Stimulated activated CD4-positive, alpha-beta T cell treated with anti-CD3 and anti-CD28 coated beads, Interleukin-2, amount 100 ng/mL, for 48 hours (primary cell): ENCODE measurements around the gene KDM2A.

ENCODE experiments used
- DNase-seq, 2 donors: peaks; one replicate each; pipeline ENCODE4 v3.0.0-alpha.2; 2020

KDM2A gene

DNA sequence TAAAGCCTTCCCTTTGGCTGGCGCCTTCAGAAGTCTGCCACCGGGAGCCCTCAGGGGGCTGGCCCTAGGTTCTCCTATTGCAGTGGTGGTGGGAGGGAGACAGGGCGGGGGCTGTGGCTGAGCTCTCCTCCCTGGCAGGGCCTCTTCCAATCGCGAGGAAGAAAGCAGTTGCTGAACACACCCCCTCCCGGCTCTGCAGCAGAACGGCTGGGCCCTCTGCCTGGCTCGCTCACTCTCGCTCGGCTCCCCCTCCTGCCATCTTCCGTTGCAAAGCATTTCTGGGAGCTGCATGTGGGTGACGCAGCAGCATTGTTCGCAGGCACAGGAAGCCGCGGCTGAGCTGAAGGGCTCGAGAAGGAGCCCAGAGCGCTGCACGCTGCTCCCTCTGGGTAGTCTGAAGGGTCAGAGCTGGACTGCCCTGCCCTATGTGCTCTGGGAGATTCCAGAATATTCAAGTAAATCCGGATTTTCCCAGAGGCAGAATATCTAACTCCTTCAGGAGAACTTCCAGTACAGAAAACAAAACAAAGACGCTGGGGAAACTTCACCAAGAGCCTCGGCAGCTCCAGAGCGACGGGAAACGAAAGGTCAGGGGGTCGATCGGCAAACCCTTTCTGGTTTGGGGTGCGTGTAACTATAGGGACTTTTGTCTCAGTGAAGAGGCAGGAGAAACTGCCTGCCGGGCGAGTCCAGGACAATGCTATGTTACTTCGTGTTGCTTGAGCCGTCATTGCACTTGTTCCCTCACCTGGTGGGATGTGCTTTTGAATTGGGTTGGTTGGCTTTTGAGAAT is 120.9 kb downstream of the KDM2A start:
- peak; percentile 89 for DNase-seq

DNA sequence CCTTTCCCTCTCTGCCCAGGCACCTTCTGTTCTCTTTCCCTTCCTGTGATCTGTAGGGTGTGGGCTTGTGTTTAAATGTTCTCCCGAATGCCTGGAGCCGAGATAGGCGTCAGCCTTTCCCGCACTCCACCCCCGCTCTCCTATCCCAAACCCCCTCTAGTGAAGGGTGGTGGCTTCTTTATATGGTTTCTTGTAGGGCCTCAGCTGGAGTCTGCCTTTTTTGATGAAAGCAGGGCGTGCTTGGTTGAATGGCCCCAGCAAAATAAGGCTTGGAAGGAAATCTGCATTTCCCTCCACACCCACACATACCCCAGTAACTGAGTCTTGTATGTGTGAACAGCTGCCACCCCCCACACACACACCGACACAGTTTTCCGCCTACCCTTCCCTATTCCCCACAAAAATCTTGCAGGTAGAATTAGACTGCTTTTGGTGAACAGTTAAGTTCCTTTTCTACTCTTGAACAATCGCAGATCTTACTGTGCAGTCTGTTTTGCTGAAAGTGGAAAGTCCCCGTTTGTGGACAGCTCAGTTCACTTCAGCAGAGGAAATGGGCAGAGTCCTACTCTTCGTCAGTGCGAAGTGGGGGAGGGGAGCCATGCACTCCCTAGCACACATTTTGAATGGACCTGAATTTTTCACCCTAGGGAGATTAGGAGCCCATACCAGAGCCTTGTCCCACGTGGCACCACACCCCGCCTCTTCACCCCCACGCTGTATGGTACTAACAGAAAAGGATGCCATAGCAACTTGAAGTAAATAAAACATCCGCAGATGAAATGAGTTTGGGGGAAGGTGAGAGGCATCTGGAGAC is 121.7 kb downstream of the KDM2A start:
- peak; percentile 75 to 79 for DNase-seq

DNA sequence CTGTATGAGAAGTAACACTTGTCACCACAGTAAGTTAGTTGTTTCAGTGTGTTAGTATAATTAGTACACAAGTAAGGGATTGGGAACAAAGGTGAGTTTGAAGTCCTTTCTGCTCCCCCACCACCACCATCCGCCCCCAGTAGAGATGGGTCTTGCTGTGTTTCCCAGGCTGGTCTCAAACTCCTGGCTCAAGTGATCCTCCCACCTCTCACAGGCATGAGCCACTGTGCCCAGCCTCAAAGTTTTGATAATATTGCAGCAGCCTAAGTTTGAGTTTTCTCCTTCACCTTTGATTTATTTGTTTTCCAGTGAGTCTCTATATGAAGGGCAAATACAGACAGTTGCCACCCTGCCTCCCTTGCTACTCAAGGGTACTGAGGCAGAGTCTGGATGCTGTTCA is 123.5 kb downstream of the KDM2A start:
- DNase-seq: no peak

DNA sequence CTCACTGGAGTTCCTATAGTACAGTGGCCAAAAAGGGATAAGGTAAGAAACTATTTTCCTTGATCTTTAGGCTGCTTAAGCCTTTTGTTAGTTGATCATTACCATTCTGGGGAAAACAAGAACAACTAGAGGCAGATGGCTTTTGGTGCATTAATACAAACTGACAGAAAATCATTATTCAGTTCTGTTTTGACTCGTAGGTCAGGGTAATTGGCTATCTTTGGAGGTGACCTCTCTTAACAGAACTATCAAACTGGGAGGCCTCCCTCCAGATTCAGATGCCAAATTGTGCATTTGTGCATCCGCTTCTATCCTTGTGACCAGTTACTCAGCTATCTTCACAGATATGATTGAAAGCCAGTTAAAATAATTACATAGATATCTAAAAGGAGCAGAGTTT is 124.0 kb downstream of the KDM2A start:
- no peak for DNase-seq

DNA sequence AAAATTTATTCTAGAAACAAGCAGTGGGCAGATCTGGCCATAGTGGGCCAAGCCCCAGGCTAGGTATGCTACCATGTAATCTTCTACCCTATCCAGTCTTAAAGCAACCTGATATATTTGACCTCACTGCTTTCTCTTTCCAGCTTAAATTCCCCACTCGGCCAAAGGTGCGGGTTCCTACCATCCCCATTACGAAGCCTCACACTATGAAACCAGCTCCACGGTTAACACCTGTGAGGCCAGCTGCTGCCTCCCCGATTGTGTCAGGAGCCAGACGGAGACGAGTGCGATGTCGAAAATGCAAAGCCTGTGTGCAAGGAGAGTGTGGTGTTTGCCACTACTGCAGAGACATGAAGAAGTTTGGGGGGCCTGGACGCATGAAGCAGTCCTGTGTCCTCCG is 126.0 kb downstream of the KDM2A start:
- DNase-seq: no peak

DNA sequence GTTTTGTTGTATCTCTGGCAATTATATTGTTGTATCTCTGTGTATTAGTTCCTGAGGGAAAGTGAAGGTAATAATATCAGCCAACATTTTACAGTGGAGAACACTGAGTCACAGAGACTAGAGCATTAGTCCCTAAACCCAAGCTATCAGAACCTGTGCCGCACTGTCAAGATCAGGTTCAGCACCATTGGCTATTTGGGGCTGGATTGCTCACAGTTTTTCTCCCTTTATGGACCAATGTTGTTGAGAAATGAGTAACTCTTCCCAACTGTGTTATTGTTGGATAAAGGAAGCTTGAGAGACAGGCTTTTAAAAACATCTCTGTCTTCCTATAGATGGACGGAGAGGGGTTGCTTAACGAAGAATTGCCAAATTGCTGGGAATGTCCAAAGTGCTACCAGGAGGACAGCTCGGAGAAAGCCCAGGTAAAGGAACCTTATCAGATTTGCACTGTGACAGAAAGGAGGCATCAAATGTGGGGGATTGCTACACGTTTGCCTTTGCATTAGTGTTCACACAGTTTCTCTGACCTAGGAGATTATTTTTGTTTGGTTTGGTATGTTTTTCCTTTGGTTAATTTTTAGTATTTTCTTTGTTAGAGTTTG is 129.0 kb downstream of the KDM2A start:
- DNase-seq: no peak

DNA sequence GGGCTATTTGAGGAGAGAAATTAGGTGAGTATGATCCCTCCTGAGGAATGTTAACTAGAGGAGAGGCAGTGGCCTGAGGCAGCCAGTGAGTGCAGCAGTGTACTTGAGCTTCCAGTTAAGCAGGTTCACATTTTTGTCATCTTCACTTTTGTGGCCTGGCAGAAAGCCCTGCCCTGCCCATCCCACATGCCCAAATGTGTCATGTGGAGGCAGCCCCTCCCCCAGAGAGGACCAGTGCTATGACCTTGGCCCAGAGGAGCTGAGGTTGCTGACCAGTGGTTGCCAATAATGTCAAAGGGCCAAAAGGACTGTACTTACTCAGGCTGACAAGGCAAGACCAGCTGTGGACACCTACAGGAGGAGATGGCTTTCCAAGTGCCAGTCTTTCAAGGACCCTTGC is 129.6 kb downstream of the KDM2A start:
- DNase-seq: no peak

DNA sequence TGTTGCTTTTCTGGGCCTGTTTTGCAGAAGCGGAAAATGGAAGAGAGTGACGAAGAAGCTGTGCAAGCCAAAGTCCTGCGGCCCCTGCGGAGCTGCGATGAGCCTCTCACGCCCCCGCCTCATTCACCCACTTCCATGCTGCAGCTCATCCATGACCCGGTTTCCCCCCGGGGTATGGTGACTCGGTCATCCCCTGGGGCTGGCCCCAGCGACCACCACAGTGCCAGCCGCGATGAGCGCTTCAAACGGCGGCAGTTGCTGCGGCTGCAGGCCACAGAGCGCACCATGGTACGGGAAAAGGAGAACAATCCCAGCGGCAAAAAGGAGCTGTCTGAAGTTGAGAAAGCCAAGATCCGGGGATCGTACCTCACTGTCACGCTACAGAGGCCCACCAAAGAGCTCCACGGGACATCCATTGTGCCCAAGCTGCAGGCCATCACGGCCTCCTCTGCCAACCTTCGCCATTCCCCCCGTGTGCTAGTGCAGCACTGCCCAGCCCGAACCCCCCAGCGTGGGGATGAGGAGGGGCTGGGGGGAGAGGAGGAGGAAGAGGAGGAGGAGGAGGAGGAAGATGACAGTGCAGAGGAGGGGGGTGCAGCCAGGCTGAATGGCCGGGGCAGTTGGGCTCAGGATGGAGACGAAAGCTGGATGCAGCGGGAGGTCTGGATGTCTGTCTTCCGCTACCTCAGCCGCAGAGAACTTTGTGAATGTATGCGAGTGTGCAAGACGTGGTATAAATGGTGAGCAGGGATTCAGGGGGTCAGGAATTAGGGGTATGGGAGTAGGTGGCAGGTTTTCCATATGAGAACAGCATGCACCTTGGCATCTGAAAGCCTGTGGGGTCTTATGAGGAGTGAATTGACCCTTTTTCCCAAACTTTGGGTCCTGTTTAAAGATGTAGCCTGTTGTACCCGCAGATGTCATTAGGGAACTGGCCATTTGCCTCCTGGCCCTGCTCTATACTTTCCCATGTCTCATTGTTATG is 131.3 kb downstream of the KDM2A start:
- no peak for DNase-seq

DNA sequence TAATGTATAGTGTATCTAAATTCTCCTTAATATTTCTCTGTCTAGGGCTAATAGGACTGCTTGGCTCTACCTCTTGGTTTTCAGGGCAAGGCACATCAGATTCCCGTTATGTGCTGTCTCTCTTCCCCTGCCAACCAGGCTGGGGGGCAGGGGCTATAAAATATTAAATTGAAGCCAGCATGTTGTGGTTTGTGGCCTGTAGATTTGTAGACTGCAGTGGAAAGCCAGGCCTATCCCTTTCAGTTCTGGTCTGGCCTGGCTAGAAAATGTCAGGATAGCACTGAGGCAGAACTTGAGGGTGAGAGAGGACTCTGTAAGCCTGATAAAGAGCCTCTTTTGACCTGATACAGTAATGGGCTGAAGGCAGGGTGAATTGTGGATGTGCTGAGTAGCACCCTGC is 132.8 kb downstream of the KDM2A start:
- DNase-seq: no peak

DNA sequence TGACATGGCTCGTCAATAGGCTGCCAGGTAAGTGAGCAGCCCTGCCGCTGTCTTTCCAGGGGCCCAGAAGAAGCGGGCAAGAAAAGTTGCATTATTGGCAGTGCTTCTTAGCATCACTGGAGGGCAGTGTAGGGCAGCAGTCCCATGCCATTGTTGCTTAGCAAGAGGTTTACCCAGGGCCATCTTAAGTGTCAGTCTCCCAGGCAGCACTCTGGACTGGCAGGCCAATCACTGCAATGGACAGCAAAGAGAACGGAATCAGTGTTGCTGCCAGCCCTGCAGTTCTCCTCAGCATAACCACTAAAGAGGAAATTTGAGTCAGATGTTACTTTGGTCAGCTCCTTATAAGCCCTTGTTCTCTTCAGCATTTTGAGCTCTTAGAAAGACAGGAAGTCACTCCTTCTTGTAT is 133.8 kb downstream of the KDM2A start:
- no peak for DNase-seq

DNA sequence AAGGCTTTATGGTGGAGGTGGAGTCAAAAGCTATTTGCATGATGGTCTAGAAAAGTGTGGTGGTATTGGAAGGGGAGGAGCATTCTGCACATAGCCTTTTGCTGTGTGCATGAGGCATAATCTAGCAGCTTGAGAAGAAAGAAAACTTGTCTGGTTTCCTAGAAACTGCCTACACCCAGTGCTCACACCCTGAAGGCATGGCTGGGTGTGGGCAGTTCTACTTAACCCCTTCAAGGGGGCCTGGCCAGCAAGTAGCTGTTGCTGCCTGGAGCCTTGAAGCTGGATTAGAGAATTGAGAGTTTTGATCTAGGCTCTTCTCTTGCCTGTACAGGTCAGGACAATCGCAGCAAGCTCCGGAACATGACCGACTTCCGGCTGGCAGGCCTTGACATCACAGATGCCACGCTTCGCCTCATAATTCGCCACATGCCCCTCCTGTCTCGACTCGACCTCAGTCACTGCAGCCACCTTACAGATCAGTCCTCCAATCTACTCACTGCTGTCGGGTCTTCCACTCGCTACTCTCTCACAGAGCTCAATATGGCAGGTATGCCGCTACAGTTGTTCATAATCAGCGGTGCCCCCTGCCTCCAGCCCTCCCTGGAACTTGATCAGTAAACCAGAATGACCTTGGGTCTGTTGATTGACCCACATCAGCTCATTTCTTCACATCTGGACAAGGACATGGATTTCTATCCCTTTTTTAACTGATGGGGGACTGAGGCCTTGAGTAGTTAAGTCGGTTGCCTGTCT is 135.0 kb downstream of the KDM2A start:
- DNase-seq: no peak

DNA sequence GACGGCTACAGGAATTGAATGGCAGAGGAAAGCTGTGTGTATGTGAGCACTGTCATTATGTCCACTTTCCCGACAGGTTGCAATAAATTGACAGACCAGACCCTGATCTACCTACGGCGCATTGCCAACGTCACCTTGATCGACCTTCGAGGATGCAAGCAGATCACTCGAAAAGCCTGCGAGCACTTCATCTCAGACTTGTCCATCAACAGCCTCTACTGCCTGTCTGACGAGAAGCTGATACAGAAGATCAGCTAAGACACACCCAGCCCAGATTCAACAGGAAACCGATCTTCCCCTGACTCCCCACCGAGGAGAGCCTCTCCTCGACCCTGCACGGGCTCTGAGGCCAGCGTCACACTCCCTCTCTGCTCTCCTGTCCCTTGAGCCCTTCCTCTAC is 135.7 kb downstream of the KDM2A start:
- no peak for DNase-seq

DNA sequence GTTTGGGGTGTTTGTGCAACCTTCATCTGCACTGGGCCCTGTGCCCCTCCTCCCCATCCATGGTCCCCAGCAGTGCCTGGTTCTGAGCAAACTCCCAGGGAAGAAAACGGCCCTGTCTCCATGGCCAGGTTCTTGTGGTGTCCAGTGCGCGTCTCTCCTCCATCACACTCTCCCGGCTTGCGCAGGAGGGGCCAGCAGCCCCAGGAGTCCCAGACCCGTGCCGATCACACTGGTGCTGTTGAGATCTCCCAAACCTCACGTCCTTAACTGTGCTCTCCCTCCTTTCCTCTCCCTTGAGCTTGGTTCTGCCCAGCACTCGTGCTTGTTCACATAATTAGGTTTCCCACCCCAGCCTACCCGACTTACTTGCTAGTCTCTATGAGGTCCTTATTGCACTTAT is 136.3 kb downstream of the KDM2A start:
- no peak for DNase-seq

DNA sequence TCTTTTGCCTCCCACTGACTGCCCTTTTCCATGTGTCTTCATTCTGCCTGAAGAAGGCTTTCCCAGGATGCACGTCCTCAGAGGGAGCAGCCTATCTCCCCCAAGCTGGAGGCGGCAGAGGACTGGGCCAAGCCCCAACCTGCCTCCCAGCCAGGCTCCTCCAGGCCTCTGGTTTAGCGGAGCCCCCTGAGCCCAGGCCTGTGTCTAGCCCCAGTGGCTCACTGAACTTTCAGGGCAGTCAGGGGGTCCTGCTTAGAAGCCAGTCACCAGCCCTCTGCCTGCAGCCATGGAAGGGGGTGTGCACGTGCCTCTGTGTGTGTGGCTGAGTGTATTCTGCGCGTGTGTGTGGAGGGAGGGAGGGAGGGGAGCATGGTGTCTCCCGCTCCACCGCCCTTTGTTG is 136.8 kb downstream of the KDM2A start:
- no peak for DNase-seq

DNA sequence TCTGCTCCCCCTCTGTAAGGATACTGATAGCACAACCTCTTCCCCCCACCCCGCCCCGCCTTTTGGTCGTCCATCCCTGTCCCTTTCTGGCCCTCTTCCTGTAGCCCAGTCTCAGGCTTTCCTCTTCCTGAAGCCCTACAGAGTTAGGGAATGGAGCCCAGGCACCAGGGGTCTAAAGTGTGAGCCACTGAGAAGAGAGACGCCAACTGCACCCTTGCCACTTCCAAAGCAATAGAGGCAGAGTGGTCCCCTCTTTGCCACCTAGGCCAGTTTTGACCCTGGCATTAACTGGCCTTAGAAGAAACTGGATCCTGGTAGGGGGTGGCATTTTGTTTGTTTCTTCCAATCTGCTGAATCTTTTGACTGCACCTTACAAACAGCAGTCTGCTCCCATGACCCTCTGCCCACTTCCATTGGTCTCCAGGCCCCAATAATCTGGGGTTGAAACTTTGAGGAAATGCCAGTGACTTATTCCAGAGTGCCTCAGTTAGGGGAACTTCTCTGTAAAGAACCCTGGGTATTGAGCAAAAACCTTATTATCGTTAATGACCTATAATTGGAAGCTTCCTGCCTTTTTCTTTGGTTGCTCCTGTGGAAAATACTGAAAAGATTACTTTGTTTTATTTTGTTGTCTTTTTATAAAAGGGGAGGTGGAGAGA is 137.5 kb downstream of the KDM2A start:
- DNase-seq: no peak

DNA sequence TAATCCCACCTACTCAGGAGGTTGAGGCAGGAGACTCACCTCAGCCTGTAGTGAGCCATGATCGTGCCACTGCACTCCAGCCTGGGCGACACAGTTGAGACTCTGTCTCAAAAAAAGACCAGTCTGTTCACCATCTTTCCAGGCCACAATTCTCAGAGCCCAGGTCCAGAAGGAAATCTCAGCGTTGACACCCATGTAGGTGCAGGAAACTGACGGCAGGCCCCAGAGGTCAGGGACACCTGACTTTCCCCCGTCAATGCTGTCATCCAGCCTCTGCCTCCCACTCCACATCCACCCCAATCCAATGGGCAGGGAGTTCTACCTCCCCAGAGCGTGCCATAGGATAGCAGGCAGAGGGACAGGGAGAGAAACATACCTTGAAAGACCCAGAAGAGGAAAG is 141.3 kb downstream of the KDM2A start:
- no peak for DNase-seq

DNA sequence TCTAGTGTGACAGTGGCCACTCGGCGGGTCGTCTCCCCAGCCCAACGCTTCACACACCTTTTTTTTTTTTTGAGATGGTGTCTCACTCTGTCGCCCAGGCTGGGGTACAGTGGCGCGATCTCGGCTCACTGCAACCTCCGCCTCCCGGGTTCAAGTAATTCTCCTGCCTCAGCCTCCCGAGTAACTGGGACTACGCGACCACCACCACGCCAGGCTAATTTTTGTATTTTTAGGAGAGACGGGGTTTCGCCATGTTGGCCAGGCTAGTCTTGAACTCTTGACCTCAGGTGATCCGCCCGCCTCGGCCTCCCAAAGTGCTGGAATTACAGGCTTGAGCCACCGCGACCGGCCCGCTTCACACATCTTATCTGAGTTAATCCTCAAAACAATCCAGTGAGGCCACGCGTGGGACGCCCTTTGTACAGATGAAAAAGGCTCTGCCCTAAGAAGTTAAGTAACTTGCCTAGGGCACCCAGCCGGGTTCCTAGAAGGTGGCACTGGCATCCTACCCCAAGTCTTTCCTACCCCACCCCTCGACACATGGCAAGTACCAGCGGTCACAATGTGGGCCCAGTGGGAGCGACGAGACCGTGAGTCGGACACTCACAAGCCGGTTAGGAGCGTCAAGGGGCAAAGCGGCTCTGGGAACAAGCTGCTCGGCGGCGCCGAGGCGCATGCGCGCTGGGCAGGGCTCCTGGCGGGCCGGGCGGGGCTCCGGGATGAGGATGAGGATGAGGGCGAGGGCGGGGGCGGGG is 142.0 kb downstream of the KDM2A start:
- peak; percentile 59 to 60 for DNase-seq

DNA sequence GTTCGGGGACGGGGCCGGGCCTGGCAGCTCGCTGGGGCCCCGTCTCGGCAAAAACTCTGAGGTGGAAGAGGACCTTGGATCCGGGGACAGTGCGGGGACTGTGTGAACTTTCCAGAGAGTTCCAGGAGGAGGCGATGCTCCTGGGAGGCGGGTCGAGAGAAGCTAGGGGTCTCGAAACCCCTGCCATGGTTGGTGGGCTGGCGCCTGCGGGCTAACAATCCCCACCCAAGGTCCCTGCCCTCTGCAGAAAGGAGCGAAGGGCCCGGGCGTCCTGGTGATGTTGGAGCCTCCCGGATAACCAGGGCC is 142.5 kb downstream of the KDM2A start:
- no peak for DNase-seq

DNA sequence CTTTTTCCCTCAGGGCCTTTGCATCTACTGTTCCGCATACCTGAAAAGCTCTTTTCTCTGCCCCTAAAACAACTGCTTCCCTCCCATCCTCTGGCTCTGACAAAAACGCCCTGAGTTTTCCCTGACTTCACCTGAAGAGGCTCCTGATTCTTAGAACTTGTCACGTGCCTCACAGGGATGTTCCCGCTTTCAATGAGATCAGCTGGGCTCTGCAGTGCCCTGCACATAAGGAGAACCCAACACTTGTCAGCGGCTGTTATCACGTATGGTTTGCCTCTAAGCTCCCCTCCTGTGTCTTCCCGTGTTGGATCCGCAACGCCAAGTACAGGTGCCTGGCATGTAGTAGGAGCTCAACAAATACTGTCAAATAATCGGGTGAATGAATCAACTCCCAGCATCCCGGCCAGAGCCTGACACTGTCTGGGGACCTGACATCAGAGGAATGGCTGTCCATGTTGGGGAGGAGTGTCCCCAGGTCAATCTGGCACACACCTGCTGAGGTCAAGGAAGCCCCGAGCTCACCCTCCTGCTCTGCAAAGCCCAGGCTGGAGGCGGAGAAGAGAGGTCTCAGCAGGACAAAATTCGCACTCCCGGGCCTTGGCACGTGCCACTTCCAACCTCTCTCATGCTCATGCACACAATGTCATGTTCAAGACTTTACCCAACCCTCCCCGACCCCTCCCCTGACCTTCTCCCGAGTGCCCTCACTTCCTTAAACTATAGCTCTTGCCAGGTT is 143.1 kb downstream of the KDM2A start:
- DNase-seq: no peak
